ENCODE results near the gene ABHD12.

The ABHD12 gene

DNA sequence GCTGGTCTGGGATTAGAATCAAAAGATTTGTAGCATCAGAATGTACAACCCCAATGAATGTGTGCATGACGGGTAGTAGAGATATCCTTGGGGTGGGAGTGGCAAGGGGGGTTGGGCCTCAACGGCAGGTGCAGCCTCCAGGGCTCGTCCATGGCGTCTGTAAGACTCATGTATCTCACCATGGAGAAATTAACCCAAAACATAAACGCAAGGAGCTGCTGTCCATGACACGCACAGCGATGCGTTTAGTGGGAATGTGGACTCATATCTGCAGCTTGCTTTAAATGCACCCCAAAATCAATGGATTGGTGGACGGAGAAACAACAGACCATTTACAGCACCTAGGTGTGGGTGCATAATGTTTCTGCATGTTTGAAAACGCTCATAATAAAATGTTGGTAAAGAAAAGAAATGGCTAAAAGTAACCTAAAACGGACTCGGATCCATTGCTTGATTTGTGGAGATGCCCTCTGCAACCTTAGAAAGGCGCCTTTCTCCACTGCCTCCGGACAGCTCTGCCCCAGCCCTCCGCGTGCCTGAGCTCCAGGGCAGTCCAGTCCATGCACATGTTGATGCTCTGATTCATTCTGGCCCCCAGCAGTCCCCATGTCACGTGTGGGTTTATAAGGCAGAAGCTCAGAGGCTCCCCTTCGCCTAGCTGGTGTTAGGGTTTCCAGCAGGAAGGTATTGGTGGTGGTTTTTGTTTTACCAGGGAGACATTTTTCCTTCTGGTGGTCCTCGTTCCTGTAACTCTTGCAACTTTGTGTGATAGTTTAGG, 118.2 kb downstream of the ABHD12 start:
- Histone ChIP-seq H2BK5ac (ENCODE audit: low read length) (no peak overlapping the region), H3K14ac (ENCODE audit: low read length) (no peak overlapping the region), H4K8ac (ENCODE audit: low read depth, low read length) (no peak overlapping the region), H2BK12ac (ENCODE audit: low read length) (no peak overlapping the region), H2BK120ac (ENCODE audit: low read depth, low read length) (no peak overlapping the region), H3K4me3 (ENCODE audit: low read length in 2 of 2) (no peak overlapping the region), H2AK5ac (ENCODE audit: low read depth, low read length) (no peak overlapping the region), H2AFZ (ENCODE audit: low read length) (no peak overlapping the region), H4K91ac (ENCODE audit: low read depth, low read length, poor library complexity) (no peak overlapping the region), H3K27me3 (ENCODE audit: control insufficient read depth in 3 of 3, insufficient read depth in 3 of 3, low read depth in 1 of 3, low read length in 3 of 3) (no peaks in the 10 kb centered on the region), H3K4me1 (ENCODE audit: control insufficient read depth in 2 of 2, insufficient read depth in 1 of 2, low read depth in 1 of 2, low read length in 2 of 2) (peaks cover 0 to 3% of the 10 kb centered on the region in 2 donors), H3K9me3 (replicated peaks in 1 of 2; ENCODE audit: control insufficient read depth in 2 of 2, insufficient read depth in 1 of 2, low read depth in 1 of 2, low read length in 2 of 2) (peaks cover 0 to 2% of the 10 kb centered on the region in 2 donors), H3K4ac (ENCODE audit: low read length) (no peak overlapping the region), H3K79me1 (ENCODE audit: low read depth, low read length) (peaks cover 11% of the 10 kb centered on the region), H3K4me2 (ENCODE audit: insufficient read depth, low read length, poor library complexity, severe bottlenecking) (no peak overlapping the region), H3K36me3 (replicated peaks in 1 of 2; ENCODE audit: control insufficient read depth in 2 of 2, insufficient read depth in 2 of 2, low read length in 2 of 2) (peaks cover 64 to 90% of the 10 kb centered on the region in 2 donors), H3K9ac (ENCODE audit: low read depth, low read length, poor library complexity) (no peak overlapping the region), H3K27ac (replicated peaks; ENCODE audit: low read length) (no peak overlapping the region), H2BK15ac (ENCODE audit: low read length) (no peak overlapping the region), H3K18ac (ENCODE audit: low read length) (no peak overlapping the region), H3K23ac (ENCODE audit: low read depth, low read length, poor library complexity) (no peak overlapping the region)
- no CpG with 5 or more reads among the region's 19 CpGs for WGBS, 2 donors (ENCODE audit: extremely low coverage in 2 of 2, insufficient read length in 2 of 2, insufficient replicate concordance in 1 of 2)
- no peak for DNase-seq (ENCODE audit: low spot score)

DNA sequence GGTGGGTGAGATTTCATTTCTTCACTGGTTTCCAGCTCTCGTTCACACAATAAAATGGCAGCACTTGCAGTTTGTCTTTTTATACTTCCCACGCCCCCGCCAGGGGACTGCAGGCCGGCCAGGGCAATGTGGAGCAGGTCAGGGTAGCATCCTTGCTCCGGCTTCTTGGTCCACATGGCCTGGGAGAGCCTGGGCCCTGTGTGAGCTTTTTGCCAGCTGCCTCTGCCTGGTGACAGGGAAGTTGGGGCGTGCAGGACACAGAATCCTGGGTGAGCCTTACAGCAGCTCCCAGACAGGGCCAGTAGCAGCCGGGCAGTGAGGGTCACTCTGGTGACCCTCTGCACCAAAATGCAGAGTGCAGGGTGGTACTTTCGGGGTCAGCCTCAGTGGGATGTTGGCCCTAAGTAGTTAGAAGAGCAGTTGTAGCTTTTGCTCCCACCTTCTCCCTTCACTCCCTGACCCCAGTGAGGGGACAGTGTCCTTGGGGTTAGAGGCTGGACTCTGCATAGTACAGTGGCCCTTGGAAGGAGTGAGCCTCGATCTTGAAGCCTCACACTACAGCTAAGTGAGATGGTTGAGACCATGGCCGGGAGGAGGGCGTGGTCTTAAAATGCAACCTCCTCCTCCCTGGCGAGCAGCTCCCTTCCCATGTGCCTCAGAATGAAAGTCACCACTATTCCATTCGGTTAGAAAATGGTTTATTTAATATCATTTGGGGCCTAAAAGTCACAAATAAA, 119.0 kb downstream of the ABHD12 start:
- Histone ChIP-seq H3K18ac (ENCODE audit: low read length) (no peak overlapping the region), H2BK5ac (ENCODE audit: low read length) (no peak overlapping the region), H2BK120ac (ENCODE audit: low read depth, low read length) (no peak overlapping the region), H3K9ac (ENCODE audit: low read depth, low read length, poor library complexity) (no peak overlapping the region), H3K27ac (replicated peaks; ENCODE audit: low read length) (no peak overlapping the region), H3K4me3 (ENCODE audit: low read length in 2 of 2) (no peak overlapping the region), H3K27me3 (ENCODE audit: control insufficient read depth in 3 of 3, insufficient read depth in 3 of 3, low read depth in 1 of 3, low read length in 3 of 3) (no peaks in the 10 kb centered on the region), H3K79me1 (ENCODE audit: low read depth, low read length) (peaks cover 10% of the 10 kb centered on the region), H3K9me3 (replicated peaks in 1 of 2; ENCODE audit: control insufficient read depth in 2 of 2, insufficient read depth in 1 of 2, low read depth in 1 of 2, low read length in 2 of 2) (peaks cover 2 to 3% of the 10 kb centered on the region in 2 donors), H3K23ac (ENCODE audit: low read depth, low read length, poor library complexity) (no peak overlapping the region), H4K8ac (ENCODE audit: low read depth, low read length) (no peak overlapping the region), H4K91ac (ENCODE audit: low read depth, low read length, poor library complexity) (no peak overlapping the region), H3K36me3 (replicated peaks in 1 of 2; ENCODE audit: control insufficient read depth in 2 of 2, insufficient read depth in 2 of 2, low read length in 2 of 2) (peaks cover 59 to 90% of the 10 kb centered on the region in 2 donors), H2AK5ac (ENCODE audit: low read depth, low read length) (no peak overlapping the region), H3K4ac (ENCODE audit: low read length) (no peak overlapping the region), H3K14ac (ENCODE audit: low read length) (no peak overlapping the region), H3K4me2 (ENCODE audit: insufficient read depth, low read length, poor library complexity, severe bottlenecking) (no peak overlapping the region), H2BK15ac (ENCODE audit: low read length) (no peak overlapping the region), H3K4me1 (ENCODE audit: control insufficient read depth in 2 of 2, insufficient read depth in 1 of 2, low read depth in 1 of 2, low read length in 2 of 2) (peaks cover 0 to 3% of the 10 kb centered on the region in 2 donors), H2AFZ (ENCODE audit: low read length) (no peak overlapping the region), H2BK12ac (ENCODE audit: low read length) (no peak overlapping the region)
- no peak for DNase-seq (ENCODE audit: low spot score)
- no CpG with 5 or more reads among the region's 13 CpGs for WGBS, 2 donors (ENCODE audit: extremely low coverage in 2 of 2, insufficient read length in 2 of 2, insufficient replicate concordance in 1 of 2)

DNA sequence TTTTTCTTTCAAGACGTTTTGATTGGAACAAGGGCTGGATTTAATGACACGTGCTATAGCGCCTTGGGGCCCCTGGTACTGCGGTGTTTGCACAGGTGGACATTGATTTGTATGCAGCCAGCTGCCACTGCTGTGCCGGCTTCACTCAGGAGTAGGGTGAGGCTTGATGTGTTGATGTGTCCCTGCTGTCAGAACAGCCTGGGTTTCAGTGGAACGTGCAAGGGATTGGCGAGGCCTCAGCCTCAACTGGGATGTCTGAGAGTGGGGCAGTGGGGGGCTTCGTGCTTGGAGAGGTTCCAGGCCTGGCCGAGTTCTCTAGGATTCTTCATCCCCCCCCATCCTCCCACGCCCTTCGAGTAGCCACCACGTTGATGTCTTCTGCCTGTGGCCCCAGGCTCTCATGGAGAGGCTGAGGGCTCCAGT, 119.8 kb downstream of the ABHD12 start:
- Histone ChIP-seq H3K4me1 (ENCODE audit: control insufficient read depth in 2 of 2, insufficient read depth in 1 of 2, low read depth in 1 of 2, low read length in 2 of 2) (peaks cover 0 to 3% of the 10 kb centered on the region in 2 donors), H3K79me1 (ENCODE audit: low read depth, low read length) (peaks cover 6% of the 10 kb centered on the region), H3K18ac (ENCODE audit: low read length) (no peak overlapping the region), H3K4me2 (ENCODE audit: insufficient read depth, low read length, poor library complexity, severe bottlenecking) (no peak overlapping the region), H3K14ac (ENCODE audit: low read length) (no peak overlapping the region), H3K9ac (ENCODE audit: low read depth, low read length, poor library complexity) (no peak overlapping the region), H2AK5ac (ENCODE audit: low read depth, low read length) (no peak overlapping the region), H3K9me3 (replicated peaks in 1 of 2; ENCODE audit: control insufficient read depth in 2 of 2, insufficient read depth in 1 of 2, low read depth in 1 of 2, low read length in 2 of 2) (peaks cover 2 to 8% of the 10 kb centered on the region in 2 donors), H3K4me3 (ENCODE audit: low read length in 2 of 2) (no peak overlapping the region), H3K27ac (replicated peaks; ENCODE audit: low read length) (no peak overlapping the region), H2BK15ac (ENCODE audit: low read length) (no peak overlapping the region), H3K27me3 (ENCODE audit: control insufficient read depth in 3 of 3, insufficient read depth in 3 of 3, low read depth in 1 of 3, low read length in 3 of 3) (no peaks in the 10 kb centered on the region), H2BK120ac (ENCODE audit: low read depth, low read length) (no peak overlapping the region), H3K36me3 (replicated peaks in 1 of 2; ENCODE audit: control insufficient read depth in 2 of 2, insufficient read depth in 2 of 2, low read length in 2 of 2) (peaks cover 53 to 83% of the 10 kb centered on the region in 2 donors), H2BK12ac (ENCODE audit: low read length) (no peak overlapping the region), H2AFZ (ENCODE audit: low read length) (no peak overlapping the region), H4K8ac (ENCODE audit: low read depth, low read length) (no peak overlapping the region), H4K91ac (ENCODE audit: low read depth, low read length, poor library complexity) (no peak overlapping the region), H3K4ac (ENCODE audit: low read length) (no peak overlapping the region), H3K23ac (ENCODE audit: low read depth, low read length, poor library complexity) (no peak overlapping the region), H2BK5ac (ENCODE audit: low read length) (no peak overlapping the region)
- no peak for DNase-seq (ENCODE audit: low spot score)
- no CpG with 5 or more reads among the region's 12 CpGs for WGBS, 2 donors (ENCODE audit: extremely low coverage in 2 of 2, insufficient read length in 2 of 2, insufficient replicate concordance in 1 of 2)

DNA sequence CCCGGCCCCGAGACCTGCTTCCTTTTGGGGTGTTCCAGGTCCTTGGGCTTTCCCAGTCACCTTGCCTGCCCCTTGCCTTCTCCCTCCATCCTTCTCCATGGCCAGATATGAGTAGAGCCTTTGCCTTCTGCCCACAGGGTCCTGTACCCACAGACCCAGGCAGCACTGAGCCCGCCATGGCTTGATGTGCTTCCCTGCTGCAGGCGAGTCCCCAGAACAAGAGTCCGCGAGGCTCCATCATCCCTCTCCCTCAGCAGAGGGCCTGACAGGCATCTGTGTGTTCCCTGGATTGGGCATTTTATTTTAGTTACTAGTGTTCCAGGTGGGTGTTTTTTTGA, 120.8 kb downstream of the ABHD12 start:
- H3K23ac ChIP-seq (ENCODE audit: low read depth, low read length, poor library complexity) = no peak overlapping the region
- no peaks in the 10 kb centered on the region for H3K27me3 ChIP-seq (ENCODE audit: control insufficient read depth in 3 of 3, insufficient read depth in 3 of 3, low read depth in 1 of 3, low read length in 3 of 3)
- peaks cover 5% of the 10 kb centered on the region for H3K79me1 ChIP-seq (ENCODE audit: low read depth, low read length)
- no peak overlapping the region for H2BK15ac ChIP-seq (ENCODE audit: low read length)
- no peak overlapping the region for H4K91ac ChIP-seq (ENCODE audit: low read depth, low read length, poor library complexity)
- H3K14ac ChIP-seq (ENCODE audit: low read length) = no peak overlapping the region
- no peak overlapping the region for H4K8ac ChIP-seq (ENCODE audit: low read depth, low read length)
- H2BK5ac ChIP-seq (ENCODE audit: low read length) = no peak overlapping the region
- H2AFZ ChIP-seq (ENCODE audit: low read length) = no peak overlapping the region
- H3K27ac ChIP-seq (replicated peaks; ENCODE audit: low read length) = no peak overlapping the region
- H3K9me3 ChIP-seq (replicated peaks in 1 of 2; ENCODE audit: control insufficient read depth in 2 of 2, insufficient read depth in 1 of 2, low read depth in 1 of 2, low read length in 2 of 2) = peaks cover 2 to 13% of the 10 kb centered on the region in 2 donors
- no peak overlapping the region for H2BK120ac ChIP-seq (ENCODE audit: low read depth, low read length)
- no peak overlapping the region for H3K4ac ChIP-seq (ENCODE audit: low read length)
- no peak overlapping the region for H2AK5ac ChIP-seq (ENCODE audit: low read depth, low read length)
- WGBS, 2 donors (ENCODE audit: extremely low coverage in 2 of 2, insufficient read length in 2 of 2, insufficient replicate concordance in 1 of 2) = no CpG with 5 or more reads among the region's 6 CpGs
- H3K4me3 ChIP-seq (ENCODE audit: low read length in 2 of 2) = no peak overlapping the region
- H3K4me2 ChIP-seq (ENCODE audit: insufficient read depth, low read length, poor library complexity, severe bottlenecking) = no peak overlapping the region
- H3K36me3 ChIP-seq (replicated peaks in 1 of 2; ENCODE audit: control insufficient read depth in 2 of 2, insufficient read depth in 2 of 2, low read length in 2 of 2) = peaks cover 44 to 73% of the 10 kb centered on the region in 2 donors
- peaks cover 0 to 3% of the 10 kb centered on the region in 2 donors for H3K4me1 ChIP-seq (ENCODE audit: control insufficient read depth in 2 of 2, insufficient read depth in 1 of 2, low read depth in 1 of 2, low read length in 2 of 2)
- H3K18ac ChIP-seq (ENCODE audit: low read length) = no peak overlapping the region
- DNase-seq (ENCODE audit: low spot score) = no peak
- H3K9ac ChIP-seq (ENCODE audit: low read depth, low read length, poor library complexity) = no peak overlapping the region
- H2BK12ac ChIP-seq (ENCODE audit: low read length) = no peak overlapping the region
